ENCODE data around the gene SLC11A2. TPM values are rescaled to one million over a fixed set of nuclear protein-coding genes. Genes with fewer than 3 reads are reported as not detected.

SLC11A2 gene
- total and polyA plus RNA-seq, 2 experiments from 2014 or later = 19.4 to 48.9 TPM

DNA sequence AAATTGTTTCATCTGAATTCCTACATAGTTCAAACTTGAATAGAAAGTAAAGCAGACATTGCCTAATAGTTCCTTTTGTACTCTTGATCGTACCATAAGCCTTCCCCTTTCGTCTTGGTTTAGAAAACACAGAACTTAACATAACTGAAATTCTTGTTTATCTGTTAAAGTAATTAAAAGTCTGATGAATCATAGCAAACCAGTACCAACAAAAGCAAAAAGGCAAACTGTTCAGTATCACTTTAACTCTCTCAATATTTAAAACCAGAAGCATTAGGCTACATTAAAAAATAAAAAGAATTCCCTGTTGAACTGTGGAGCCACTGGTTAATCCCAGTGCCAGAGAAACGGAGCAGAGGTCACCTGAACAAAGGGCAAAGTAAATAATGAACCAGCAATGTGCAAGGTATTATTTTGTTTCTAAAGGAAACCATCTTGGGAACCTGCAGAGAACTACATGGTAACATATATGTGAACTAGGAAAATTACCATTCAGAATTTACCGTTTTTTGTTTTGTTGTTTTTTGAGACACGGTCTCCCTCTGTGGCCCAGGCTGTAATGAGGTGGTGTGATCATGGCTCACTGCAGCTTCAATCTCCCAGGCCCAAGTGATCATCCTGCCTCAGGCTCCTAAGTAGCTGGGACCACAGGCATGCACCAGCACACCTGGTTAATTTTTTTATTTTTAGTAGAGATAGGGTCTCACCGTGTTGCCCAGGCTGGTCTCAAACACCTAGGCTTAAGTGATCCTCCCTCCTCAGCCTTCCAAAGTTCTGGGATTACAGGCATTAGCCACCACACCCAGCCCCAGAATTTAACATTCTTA lies 91.0 kb downstream of the SLC11A2 start (continued):
- TF ChIP-seq, protein P1, sequence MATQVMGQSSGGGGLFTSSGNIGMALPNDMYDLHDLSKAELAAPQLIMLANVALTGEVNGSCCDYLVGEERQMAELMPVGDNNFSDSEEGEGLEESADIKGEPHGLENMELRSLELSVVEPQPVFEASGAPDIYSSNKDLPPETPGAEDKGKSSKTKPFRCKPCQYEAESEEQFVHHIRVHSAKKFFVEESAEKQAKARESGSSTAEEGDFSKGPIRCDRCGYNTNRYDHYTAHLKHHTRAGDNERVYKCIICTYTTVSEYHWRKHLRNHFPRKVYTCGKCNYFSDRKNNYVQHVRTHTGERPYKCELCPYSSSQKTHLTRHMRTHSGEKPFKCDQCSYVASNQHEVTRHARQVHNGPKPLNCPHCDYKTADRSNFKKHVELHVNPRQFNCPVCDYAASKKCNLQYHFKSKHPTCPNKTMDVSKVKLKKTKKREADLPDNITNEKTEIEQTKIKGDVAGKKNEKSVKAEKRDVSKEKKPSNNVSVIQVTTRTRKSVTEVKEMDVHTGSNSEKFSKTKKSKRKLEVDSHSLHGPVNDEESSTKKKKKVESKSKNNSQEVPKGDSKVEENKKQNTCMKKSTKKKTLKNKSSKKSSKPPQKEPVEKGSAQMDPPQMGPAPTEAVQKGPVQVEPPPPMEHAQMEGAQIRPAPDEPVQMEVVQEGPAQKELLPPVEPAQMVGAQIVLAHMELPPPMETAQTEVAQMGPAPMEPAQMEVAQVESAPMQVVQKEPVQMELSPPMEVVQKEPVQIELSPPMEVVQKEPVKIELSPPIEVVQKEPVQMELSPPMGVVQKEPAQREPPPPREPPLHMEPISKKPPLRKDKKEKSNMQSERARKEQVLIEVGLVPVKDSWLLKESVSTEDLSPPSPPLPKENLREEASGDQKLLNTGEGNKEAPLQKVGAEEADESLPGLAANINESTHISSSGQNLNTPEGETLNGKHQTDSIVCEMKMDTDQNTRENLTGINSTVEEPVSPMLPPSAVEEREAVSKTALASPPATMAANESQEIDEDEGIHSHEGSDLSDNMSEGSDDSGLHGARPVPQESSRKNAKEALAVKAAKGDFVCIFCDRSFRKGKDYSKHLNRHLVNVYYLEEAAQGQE (IDR thresholded peaks at IDR 0.05; ENCODE audit: unreplicated experiment) = no peak
- TF ChIP-seq EZH2phosphoT487 (IDR thresholded peaks at IDR 0.05; ENCODE audit: unreplicated experiment) (no peak), NANOG (IDR thresholded peaks at IDR 0.05; ENCODE audit: borderline replicate concordance) (no peak), ZNF114 (CRISPR knock-in tag; IDR thresholded peaks at IDR 0.05) (no peak), EZH2 (IDR thresholded peaks at IDR 0.05; ENCODE audit: low read depth, unreplicated experiment) (no peak), ZNF331 (CRISPR knock-in tag; IDR thresholded peaks at IDR 0.05; ENCODE audit: low read depth) (no peak), POLR2AphosphoS5 (IDR thresholded peaks at IDR 0.05; ENCODE audit: low read depth) (no peak), CREB1 (CRISPR knock-in tag; IDR thresholded peaks at IDR 0.05; ENCODE audit: low read depth) (no peak)
- TF ChIP-seq, protein P2, sequence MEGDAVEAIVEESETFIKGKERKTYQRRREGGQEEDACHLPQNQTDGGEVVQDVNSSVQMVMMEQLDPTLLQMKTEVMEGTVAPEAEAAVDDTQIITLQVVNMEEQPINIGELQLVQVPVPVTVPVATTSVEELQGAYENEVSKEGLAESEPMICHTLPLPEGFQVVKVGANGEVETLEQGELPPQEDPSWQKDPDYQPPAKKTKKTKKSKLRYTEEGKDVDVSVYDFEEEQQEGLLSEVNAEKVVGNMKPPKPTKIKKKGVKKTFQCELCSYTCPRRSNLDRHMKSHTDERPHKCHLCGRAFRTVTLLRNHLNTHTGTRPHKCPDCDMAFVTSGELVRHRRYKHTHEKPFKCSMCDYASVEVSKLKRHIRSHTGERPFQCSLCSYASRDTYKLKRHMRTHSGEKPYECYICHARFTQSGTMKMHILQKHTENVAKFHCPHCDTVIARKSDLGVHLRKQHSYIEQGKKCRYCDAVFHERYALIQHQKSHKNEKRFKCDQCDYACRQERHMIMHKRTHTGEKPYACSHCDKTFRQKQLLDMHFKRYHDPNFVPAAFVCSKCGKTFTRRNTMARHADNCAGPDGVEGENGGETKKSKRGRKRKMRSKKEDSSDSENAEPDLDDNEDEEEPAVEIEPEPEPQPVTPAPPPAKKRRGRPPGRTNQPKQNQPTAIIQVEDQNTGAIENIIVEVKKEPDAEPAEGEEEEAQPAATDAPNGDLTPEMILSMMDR (conservative IDR thresholded peaks at IDR 0.05; ENCODE audit: low read depth in 2 of 2) = no peak

DNA sequence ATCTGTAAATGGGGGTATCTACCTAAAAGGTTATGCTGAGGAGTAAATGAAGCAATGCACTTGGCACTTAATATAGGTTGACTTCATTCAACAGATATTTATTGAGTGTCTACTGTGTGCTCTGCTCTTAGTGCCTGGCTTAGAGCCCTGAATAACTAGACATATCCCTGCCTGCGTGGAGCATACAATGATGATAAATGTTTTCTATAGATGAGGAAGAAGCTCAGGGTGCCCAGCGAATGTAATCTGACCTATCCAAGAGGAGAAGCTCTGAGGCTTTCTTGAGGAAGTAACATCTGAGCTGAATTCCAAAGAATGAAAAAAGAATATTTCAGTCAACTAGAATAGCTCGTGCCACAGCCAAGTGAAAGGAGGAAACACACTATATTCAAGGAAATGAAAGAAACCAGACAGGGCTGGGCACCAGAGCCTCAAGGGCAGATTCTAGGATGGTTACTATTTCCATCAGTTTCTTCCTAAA lies 91.8 kb downstream of the SLC11A2 start:
- H3K4me3 Mint-ChIP-seq = no peak overlapping the region
- H3K27me3 Mint-ChIP-seq (ENCODE audit: insufficient read depth, low read depth, poor library complexity) = peaks cover 6% of the 10 kb centered on the region

More for the DNA sequence above, 91.8 kb downstream of the SLC11A2 start:
- Histone ChIP-seq H3F3A (replicated peaks; ENCODE audit: low read depth) (no peaks in the 10 kb centered on the region), H2AFZ (no peak overlapping the region), H4K20me1 (replicated peaks; ENCODE audit: insufficient read depth) (no peaks in the 10 kb centered on the region), H3K4me3 (no peak overlapping the region), H3K36me3 (ENCODE audit: insufficient read depth) (peaks cover 3% of the 10 kb centered on the region; the same call in 1 of the 2 replicates), H3K4me1 (ENCODE audit: insufficient read depth) (peaks cover 27% of the 10 kb centered on the region), H3K4me2 (no peak overlapping the region), H3K27ac (ENCODE audit: low read depth) (peak overlapping the region; percentile 33; the same call in 1 of the 2 replicates), H3K79me2 (replicated peaks; ENCODE audit: insufficient read depth) (peaks cover 5% of the 10 kb centered on the region; the same call in 1 of the 2 replicates), H3K27me3 (ENCODE audit: insufficient read depth) (no peaks in the 10 kb centered on the region), H3K9me2 (ENCODE audit: insufficient read depth) (no peaks in the 10 kb centered on the region)
- peaks cover 32% of the 10 kb centered on the region for H3K36me3 Mint-ChIP-seq (ENCODE audit: low read depth)
- TF ChIP-seq, protein P3, sequence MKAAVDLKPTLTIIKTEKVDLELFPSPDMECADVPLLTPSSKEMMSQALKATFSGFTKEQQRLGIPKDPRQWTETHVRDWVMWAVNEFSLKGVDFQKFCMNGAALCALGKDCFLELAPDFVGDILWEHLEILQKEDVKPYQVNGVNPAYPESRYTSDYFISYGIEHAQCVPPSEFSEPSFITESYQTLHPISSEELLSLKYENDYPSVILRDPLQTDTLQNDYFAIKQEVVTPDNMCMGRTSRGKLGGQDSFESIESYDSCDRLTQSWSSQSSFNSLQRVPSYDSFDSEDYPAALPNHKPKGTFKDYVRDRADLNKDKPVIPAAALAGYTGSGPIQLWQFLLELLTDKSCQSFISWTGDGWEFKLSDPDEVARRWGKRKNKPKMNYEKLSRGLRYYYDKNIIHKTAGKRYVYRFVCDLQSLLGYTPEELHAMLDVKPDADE (IDR thresholded peaks at IDR 0.05) = no peak
- TF ChIP-seq POLR2AphosphoS5 (IDR thresholded peaks at IDR 0.05; ENCODE audit: low read depth) = no peak
- no peak for TF ChIP-seq CREB1 (CRISPR knock-in tag; IDR thresholded peaks at IDR 0.05; ENCODE audit: low read depth)
- TF ChIP-seq, protein P1 (IDR thresholded peaks at IDR 0.05; ENCODE audit: unreplicated experiment) = no peak
- no peak for TF ChIP-seq ZNF114 (CRISPR knock-in tag; IDR thresholded peaks at IDR 0.05)
- TF ChIP-seq ZNF331 (CRISPR knock-in tag; IDR thresholded peaks at IDR 0.05; ENCODE audit: low read depth) = no peak
- no peak overlapping the region for H3K27ac Mint-ChIP-seq
- H3K4me1 Mint-ChIP-seq = peaks cover 13% of the 10 kb centered on the region
- H3K9me3 Mint-ChIP-seq = peaks cover 23% of the 10 kb centered on the region
- ATAC-seq = no peak
- no peak for DNase-seq (ENCODE audit: low spot score)

All from GM23338 (cell line).